H9 (cell line): Measurements from ENCODE around the gene CYP1B1. TPM values are rescaled to one million over a fixed set of nuclear protein-coding genes. Genes with fewer than 3 reads are reported as not detected.

ENCODE experiments used
- DNase-seq: peaks from one replicate; pipeline ENCODE4 v3.0.0-alpha.2; 2017
- H2AFZ ChIP-seq: one replicate; pipeline ENCODE4 v1.6.1; 2013; ENCODE audit warnings: mild to moderate bottlenecking, low read length, control low read depth, moderate library complexity
- H2AK5ac ChIP-seq: 2 replicates; pipeline ENCODE4 v1.6.1; 2013; ENCODE audit warnings: low read length, control low read depth, mixed read lengths; ENCODE audit not compliant: insufficient read length
- H2BK120ac ChIP-seq: one replicate; pipeline ENCODE4 v1.6.1; 2013; ENCODE audit warnings: low read depth, mild to moderate bottlenecking, low read length, control low read depth, inconsistent platforms; ENCODE audit not compliant: poor library complexity, severe bottlenecking
- H2BK12ac ChIP-seq: 2 replicates; pipeline ENCODE4 v1.6.1; 2013; ENCODE audit warnings: low read length, control low read depth, mixed read lengths, low read depth; ENCODE audit not compliant: insufficient read length
- H2BK15ac ChIP-seq: 2 replicates; pipeline ENCODE4 v1.6.1; 2013; ENCODE audit warnings: low read depth, low read length, control low read depth
- H2BK20ac ChIP-seq: one replicate; pipeline ENCODE4 v1.6.1; 2013; ENCODE audit warnings: low read depth, mild to moderate bottlenecking, low read length, control low read depth, inconsistent platforms; ENCODE audit not compliant: poor library complexity, severe bottlenecking
- H2BK5ac ChIP-seq: 2 replicates; pipeline ENCODE4 v1.6.1; 2013; ENCODE audit warnings: low read length, control low read depth, mixed read lengths; ENCODE audit not compliant: insufficient read length
- H3K14ac ChIP-seq: 2 replicates; pipeline ENCODE4 v1.6.1; 2013; ENCODE audit warnings: low read length, control low read depth; ENCODE audit not compliant: insufficient read depth
- H3K18ac ChIP-seq: 2 replicates; pipeline ENCODE4 v1.6.1; 2013; ENCODE audit warnings: low read depth, mild to moderate bottlenecking, mixed read lengths, low read length, control low read depth; ENCODE audit not compliant: insufficient read length
- H3K23ac ChIP-seq: 2 replicates; pipeline ENCODE4 v1.6.1; 2013; ENCODE audit warnings: low read length, control low read depth, mixed read lengths, low read depth; ENCODE audit not compliant: insufficient read length
- H3K23me2 ChIP-seq: 2 replicates; pipeline ENCODE4 v1.6.1; 2013; ENCODE audit warnings: low read depth, mild to moderate bottlenecking, mixed read lengths, low read length, control low read depth; ENCODE audit not compliant: insufficient read length, poor library complexity, severe bottlenecking
- H3K27ac ChIP-seq: 2 replicates; pipeline ENCODE4 v1.5.1; 2013; ENCODE audit warnings: low read length, control low read depth, mixed read lengths, low read depth; ENCODE audit not compliant: insufficient read length
- H3K27me3 ChIP-seq: 2 replicates; pipeline ENCODE4 v1.6.1; 2013; ENCODE audit warnings: low read length, control low read depth, inconsistent platforms; ENCODE audit not compliant: insufficient read depth
- H3K4ac ChIP-seq: 2 replicates; pipeline ENCODE4 v1.6.1; 2013; ENCODE audit warnings: low read depth, mild to moderate bottlenecking, control low read depth, inconsistent platforms, low read length, moderate library complexity
- H3K4me1 ChIP-seq: 2 replicates; pipeline ENCODE4 v1.6.1; 2013; ENCODE audit warnings: low read length, control low read depth, inconsistent platforms; ENCODE audit not compliant: insufficient read depth
- H3K4me2 ChIP-seq: 2 replicates; pipeline ENCODE4 v1.6.1; 2013; ENCODE audit warnings: low read length, control low read depth, mixed read lengths; ENCODE audit not compliant: insufficient read length, insufficient read depth
- H3K56ac ChIP-seq: 2 replicates; pipeline ENCODE4 v1.6.1; 2013; ENCODE audit warnings: low read depth, mild to moderate bottlenecking, mixed read lengths, low read length, control low read depth; ENCODE audit not compliant: insufficient read length
- H3K79me1 ChIP-seq: 2 replicates; pipeline ENCODE4 v1.6.1; 2013; ENCODE audit warnings: low read depth, mild to moderate bottlenecking, moderate library complexity, low read length, control low read depth, inconsistent platforms; ENCODE audit not compliant: insufficient read depth, poor library complexity, severe bottlenecking
- H3K79me2 ChIP-seq: 2 replicates; pipeline ENCODE4 v1.6.1; 2013; ENCODE audit warnings: low read length, control low read depth, inconsistent platforms; ENCODE audit not compliant: insufficient read depth
- H3K9ac ChIP-seq: 2 replicates; pipeline ENCODE4 v1.6.1; 2013; ENCODE audit warnings: low read length, control low read depth, mixed read lengths; ENCODE audit not compliant: insufficient read length; ENCODE audit errors: extremely low read depth
- H3K9me3 ChIP-seq: one replicate; pipeline ENCODE4 v1.6.1; 2013; ENCODE audit warnings: low read depth, low read length, inconsistent platforms; ENCODE audit not compliant: control insufficient read depth
- H3T11ph ChIP-seq: one replicate; pipeline ENCODE4 v1.6.1; 2013; ENCODE audit warnings: mild to moderate bottlenecking, low read length, control low read depth, inconsistent platforms
- H4K20me1 ChIP-seq: one replicate; pipeline ENCODE4 v1.6.1; 2013; ENCODE audit not compliant: control insufficient read depth, insufficient read length, insufficient read depth
- H4K5ac ChIP-seq: 2 replicates; pipeline ENCODE4 v1.6.1; 2013; ENCODE audit warnings: low read depth, mild to moderate bottlenecking, mixed read lengths, low read length, control low read depth; ENCODE audit not compliant: insufficient read length
- H4K8ac ChIP-seq: replicated peaks from 2 replicates; pipeline ENCODE4 v1.6.1; 2013; ENCODE audit warnings: low read length, control low read depth, mixed read lengths, low read depth; ENCODE audit not compliant: insufficient read length
- H4K91ac ChIP-seq: 2 replicates; pipeline ENCODE4 v1.6.1; 2013; ENCODE audit warnings: low read depth, mild to moderate bottlenecking, moderate library complexity, mixed read lengths, low read length, control low read depth; ENCODE audit not compliant: insufficient read length
- H3K27ac Mint-ChIP-seq, 3 experiments: 2 replicates in 2 of 3; 3 replicates in 1 of 3; pipeline ENCODE4 v1.8.0; 2020 to 2021; ENCODE audit warnings: mixed read lengths in 3 of 3, mild to moderate bottlenecking in 1 of 3, moderate library complexity in 1 of 3
- H3K27me3 Mint-ChIP-seq: 2 replicates; pipeline ENCODE4 v1.8.0; 2021; ENCODE audit warnings: low read depth, mild to moderate bottlenecking, moderate library complexity, mixed read lengths
- H3K36me3 Mint-ChIP-seq, 3 experiments: 2 replicates in 2 of 3; 3 replicates in 1 of 3; pipeline ENCODE4 v1.8.0; 2020 to 2021; ENCODE audit warnings: low read depth in 3 of 3, mixed read lengths in 3 of 3; ENCODE audit not compliant: insufficient read depth in 1 of 3
- H3K4me1 Mint-ChIP-seq, 2 experiments: 2 replicates each; pipeline ENCODE4 v1.8.0; 2020; ENCODE audit warnings: mixed read lengths in 2 of 2
- H3K4me3 Mint-ChIP-seq, 2 experiments: 2 replicates in 1 of 2; 3 replicates in 1 of 2; pipeline ENCODE4 v1.8.0; 2020 to 2021; ENCODE audit warnings: mild to moderate bottlenecking in 2 of 2, mixed read lengths in 2 of 2, moderate library complexity in 1 of 2
- H3K9me3 Mint-ChIP-seq, 2 experiments: 2 replicates in 1 of 2; 3 replicates in 1 of 2; pipeline ENCODE4 v1.8.0; 2020; ENCODE audit warnings: mild to moderate bottlenecking in 2 of 2, mixed read lengths in 2 of 2, moderate library complexity in 1 of 2
- CTCF ChIP-seq: fragments of 200-600 bp; sonication (generic); conservative IDR thresholded peaks from 3 replicates; pipeline ENCODE4 v1.8.0; 2021; ENCODE audit warnings: antibody characterized with exemption, mild to moderate bottlenecking
- WGBS: extraction: QIAGEN DNeasy Blood & Tissue Kit; methylation state at CpG from one replicate; pipeline ENCODE4 v1.1.7; 2013; ENCODE audit warnings: missing lambda C conversion rate, low lambda C conversion rate, mixed read lengths; ENCODE audit not compliant: insufficient read length; ENCODE audit errors: extremely low coverage; 5-methylcytosine and 5-hydroxymethylcytosine counted together
- total RNA-seq: library from RNA; stranded (reverse); gene quantifications from 2 replicates; pipeline ENCODE4 v1.2.1, GENCODE V29; 2021

Gene CYP1B1
- total RNA-seq, 1 experiment from 2014 or later: 2.7 TPM

DNA sequence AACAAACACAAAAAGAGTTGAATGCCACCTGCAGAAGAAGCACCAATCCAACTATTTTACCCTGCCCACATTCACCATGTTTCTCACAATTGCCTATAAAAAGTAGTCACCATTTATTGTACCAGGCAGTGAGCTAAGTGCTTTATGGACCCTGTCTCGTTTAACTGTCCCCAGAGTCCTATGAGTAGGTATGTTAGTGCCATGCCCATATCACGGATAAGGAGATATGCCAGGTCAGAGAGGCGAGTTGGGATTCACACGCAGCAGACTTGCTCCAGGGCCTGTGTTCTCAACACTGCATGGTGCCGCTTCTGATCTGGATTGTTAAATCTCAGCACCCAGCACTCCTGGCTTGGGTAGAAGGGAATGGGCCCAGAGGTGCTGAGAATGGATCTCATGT is 49.1 kb upstream of the CYP1B1 start:
- H3K4me2 ChIP-seq: no peak overlapping the region
- Mint-ChIP-seq H3K9me3 (peaks cover 31 to 32% of the 10 kb centered on the region in 2 experiments), H3K27me3 (peaks cover 3% of the 10 kb centered on the region), H3K36me3 (peaks cover 19 to 26% (median 22%) of the 10 kb centered on the region in 3 experiments), H3K4me1 (peaks cover 3 to 5% of the 10 kb centered on the region in 2 experiments; a peak in 3 of 4 replicates), H3K4me3 (no peak overlapping the region), H3K27ac (no peak overlapping the region)
- no peak overlapping the region for H2BK12ac ChIP-seq
- H3K23me2 ChIP-seq: no peaks in the 10 kb centered on the region
- no peak overlapping the region for H3K18ac ChIP-seq
- no peaks in the 10 kb centered on the region for H3K79me1 ChIP-seq
- WGBS: no CpG with 5 or more reads among the region's 5 CpGs
- no peak overlapping the region for H2AFZ ChIP-seq
- H4K20me1 ChIP-seq: no peaks in the 10 kb centered on the region
- H3K4me1 ChIP-seq: no peaks in the 10 kb centered on the region
- H2AK5ac ChIP-seq: no peak overlapping the region
- no peak overlapping the region for H3K23ac ChIP-seq
- H4K5ac ChIP-seq: no peak overlapping the region
- no peaks in the 10 kb centered on the region for H3K27me3 ChIP-seq
- no peak overlapping the region for H3K9ac ChIP-seq
- no peak for TF ChIP-seq CTCF
- H3K56ac ChIP-seq: no peak overlapping the region
- no peak overlapping the region for H3K14ac ChIP-seq
- H3K79me2 ChIP-seq: no peaks in the 10 kb centered on the region
- H2BK5ac ChIP-seq: no peak overlapping the region
- no peak overlapping the region for H4K91ac ChIP-seq
- H3K4ac ChIP-seq: no peak overlapping the region
- no peak overlapping the region for H2BK15ac ChIP-seq
- peaks cover 10% of the 10 kb centered on the region for H3K9me3 ChIP-seq
- H3K27ac ChIP-seq: no peak overlapping the region
- no peak overlapping the region for H4K8ac ChIP-seq
- no peak for DNase-seq
- no peak overlapping the region for H2BK120ac ChIP-seq
- no peak overlapping the region for H2BK20ac ChIP-seq
- H3T11ph ChIP-seq: no peak overlapping the region
